SKM-1 (cell line): ENCODE data around the gene RALGPS1.

Experiments used
- DNase-seq: peaks from one replicate; lab custom pipeline; 2025; ENCODE audit not compliant: unreplicated experiment; lab: John Stamatoyannopoulos, UW

The RALGPS1 gene, protein sequence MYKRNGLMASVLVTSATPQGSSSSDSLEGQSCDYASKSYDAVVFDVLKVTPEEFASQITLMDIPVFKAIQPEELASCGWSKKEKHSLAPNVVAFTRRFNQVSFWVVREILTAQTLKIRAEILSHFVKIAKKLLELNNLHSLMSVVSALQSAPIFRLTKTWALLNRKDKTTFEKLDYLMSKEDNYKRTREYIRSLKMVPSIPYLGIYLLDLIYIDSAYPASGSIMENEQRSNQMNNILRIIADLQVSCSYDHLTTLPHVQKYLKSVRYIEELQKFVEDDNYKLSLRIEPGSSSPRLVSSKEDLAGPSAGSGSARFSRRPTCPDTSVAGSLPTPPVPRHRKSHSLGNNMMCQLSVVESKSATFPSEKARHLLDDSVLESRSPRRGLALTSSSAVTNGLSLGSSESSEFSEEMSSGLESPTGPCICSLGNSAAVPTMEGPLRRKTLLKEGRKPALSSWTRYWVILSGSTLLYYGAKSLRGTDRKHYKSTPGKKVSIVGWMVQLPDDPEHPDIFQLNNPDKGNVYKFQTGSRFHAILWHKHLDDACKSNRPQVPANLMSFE

GRCh38 chr9:126914458-126915280 is at the start of gene RALGPS1:
Gene RALGPS1 (plus strand): TSS chr9:126914782. CDS start chr9:126962290, 47,508 bp downstream.
- peak; percentile 82 for DNase-seq

GRCh38 chr9:126869368-126869767 is 45.2 kb upstream of the RALGPS1 start:
- no peak for DNase-seq

- no peak for DNase-seq
These were observed 42.1 kb upstream of the RALGPS1 start for GRCh38 chr9:126872516-126872915.

GRCh38 chr9:126874546-126875314 is 39.9 kb upstream of the RALGPS1 start:
- DNase-seq, result no peak

DNA sequence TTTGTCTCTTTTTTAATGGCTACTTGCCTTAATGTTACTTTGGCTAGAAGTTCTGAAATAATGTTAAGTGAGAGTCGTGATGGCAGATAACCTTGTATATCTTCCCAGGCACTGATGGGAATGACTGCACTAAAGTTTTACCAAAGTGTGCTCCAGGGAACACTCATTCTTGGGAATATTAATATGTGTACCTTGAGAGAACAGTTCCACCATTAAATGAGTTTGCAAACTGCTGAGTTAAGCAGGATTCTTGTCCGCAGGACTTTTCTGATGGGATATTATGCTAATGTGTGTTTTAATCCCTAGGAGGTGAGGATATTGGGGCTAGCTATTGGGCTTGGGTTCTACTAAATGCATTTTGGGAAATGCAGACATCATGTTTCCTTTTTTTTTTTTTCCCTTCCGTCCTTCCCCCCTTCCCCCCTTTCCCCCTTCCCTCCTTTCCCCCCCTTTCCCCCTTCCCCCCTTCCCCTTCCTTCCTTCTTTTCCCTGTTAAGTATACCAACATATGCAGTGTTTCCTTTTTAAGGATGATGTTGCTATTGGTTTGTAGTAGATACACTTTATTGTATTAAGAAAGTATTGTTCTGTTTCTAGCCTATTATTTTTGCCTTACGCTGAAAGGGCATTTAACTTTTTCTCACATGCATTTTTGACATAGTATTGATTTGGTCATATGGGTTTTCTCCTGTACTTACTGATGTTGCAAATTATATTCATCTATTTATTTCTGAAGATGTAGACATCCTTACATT is 38.6 kb upstream of the RALGPS1 start:
- DNase-seq, result no peak

GRCh38 chr9:126876531-126876930 is 38.1 kb upstream of the RALGPS1 start:
- DNase-seq, result no peak

GRCh38 chr9:126877418-126877817 is 37.2 kb upstream of the RALGPS1 start:
- DNase-seq, result no peak

DNA sequence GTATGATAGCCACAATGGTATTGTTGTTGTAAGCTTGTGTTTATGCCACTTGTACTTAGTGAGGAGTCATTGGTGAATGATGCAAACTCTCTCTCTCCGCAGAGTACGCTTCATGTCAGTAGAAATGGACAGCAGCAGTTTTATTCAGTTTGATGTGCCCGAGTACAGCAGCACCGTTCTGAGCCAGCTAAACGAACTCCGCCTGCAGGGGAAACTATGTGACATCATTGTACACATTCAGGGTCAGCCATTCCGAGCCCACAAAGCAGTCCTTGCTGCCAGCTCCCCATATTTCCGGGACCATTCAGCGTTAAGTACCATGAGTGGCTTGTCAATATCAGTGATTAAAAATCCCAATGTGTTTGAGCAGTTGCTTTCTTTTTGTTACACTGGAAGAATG is 35.3 kb upstream of the RALGPS1 start:
- DNase-seq, result no peak

- no peak for DNase-seq
These were observed 34.2 kb upstream of the RALGPS1 start for GRCh38 chr9:126880226-126880946.

DNA sequence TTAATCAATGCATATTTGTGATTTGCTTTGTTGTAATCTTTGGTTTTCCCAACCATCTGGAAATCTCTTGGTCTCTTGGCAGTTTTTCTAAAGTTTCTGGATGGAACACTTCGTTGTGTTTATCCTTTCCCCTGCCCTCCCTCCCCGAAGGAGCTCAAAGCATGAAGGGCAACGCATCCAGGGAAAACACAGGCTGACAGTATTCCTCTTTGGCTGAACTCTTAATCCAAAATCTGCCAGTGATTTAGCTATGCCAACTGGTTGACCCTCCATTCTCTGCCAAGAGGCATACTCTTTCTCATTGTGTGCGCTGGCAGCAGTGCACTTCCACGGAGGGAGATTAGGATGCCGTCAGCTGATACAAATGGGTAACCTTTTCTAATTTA is 33.6 kb upstream of the RALGPS1 start:
- no peak for DNase-seq

GRCh38 chr9:126882746-126883145 is 31.8 kb upstream of the RALGPS1 start:
- DNase-seq, result no peak

DNA sequence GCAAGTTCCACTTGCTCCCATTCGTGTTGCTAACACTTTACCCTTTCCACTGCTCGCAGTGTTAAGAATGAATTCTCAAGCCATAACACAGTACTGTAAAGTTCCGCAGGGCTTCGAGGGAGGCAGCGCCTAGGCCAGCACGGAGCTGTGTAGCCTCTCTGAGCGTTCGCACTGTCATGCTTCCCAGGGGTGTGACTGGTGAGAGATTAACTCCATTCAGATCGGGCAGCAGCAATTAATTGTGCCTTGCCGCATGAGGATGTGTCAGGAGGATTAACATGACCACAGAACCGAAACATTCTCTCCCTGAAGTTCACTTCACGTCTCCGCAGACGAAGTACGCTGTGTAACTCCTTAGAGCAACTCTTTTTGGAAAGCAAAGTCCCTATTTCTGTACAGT is 30.9 kb upstream of the RALGPS1 start:
- DNase-seq, result no peak

- no peak for DNase-seq
These were observed 29.4 kb upstream of the RALGPS1 start for GRCh38 chr9:126885131-126885641.

DNA sequence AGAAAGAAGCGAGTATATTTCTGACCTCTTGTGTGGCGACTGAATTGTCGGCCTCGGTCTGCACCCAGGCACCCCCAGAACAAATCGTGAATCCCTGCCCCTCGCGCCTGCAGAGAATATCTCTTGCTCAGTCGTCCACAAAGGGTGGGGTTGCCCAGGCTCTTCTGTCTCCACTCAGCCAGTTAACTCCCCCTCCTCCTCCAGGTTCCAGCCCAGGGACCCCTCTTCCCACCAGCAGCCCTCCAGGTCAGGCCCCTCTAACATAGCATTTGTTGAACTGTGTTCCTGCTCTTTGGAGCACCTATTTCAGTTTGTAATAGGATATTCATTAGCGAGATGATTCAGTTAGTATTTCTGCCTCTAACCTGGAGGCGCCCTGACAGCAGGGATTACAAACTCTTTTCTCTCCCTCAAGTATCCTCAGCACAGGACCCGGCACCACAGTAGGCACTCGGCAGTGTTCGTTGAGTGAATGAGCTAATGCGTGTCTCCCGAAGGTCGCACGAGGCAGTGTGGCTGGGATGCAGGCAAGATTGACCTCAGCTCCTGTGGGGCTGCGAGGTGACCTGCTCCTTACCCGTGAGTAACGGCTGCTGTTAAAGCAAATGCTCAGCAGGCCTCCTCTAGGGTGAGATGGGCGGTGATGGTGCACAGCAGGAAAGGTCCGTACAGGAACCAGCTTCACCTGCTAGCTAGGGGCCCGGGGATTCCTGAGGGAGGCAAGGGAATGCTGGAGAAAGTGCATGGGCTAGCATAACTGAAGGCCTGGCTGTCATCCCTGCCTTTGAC is 28.4 kb upstream of the RALGPS1 start:
- no peak for DNase-seq

DNA sequence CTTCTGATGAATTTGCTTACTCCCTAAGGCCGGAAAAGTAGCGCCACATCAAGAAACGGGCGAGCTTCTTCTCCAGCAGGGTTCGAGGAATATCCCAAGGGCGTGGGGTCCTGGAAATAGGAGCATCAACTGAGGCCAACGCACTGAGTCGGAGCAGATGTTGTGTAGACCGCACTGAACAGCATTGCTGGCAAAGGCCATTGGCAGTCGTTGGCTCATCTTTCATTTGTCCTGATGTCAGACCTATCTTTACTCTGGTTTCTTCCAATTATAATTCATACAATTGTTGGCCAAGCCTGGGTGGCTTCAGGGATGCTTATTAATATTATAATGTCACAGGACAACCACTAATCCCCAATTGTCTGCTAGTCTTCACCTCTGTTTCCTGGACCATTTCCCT is 27.7 kb upstream of the RALGPS1 start:
- no peak for DNase-seq

DNA sequence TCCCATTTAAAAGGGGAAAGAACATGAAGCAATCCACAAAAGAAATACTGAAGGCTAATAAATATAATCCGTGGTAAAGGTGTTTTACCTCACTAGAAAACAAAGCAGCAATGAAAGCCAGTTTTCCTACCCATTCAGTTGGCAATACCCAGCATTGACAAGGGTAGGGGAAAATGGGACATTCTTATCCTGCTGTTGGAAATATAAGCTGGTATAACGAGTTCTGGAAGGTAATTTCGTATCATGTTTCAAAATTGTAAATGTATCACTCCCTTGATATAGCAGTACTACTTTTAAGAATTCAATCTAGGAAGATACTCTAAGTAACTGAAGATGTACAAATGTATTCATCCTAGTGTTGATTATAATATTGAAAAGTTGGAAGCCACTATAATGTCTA is 22.9 kb upstream of the RALGPS1 start:
- no peak for DNase-seq

GRCh38 chr9:126893079-126893478 is 21.5 kb upstream of the RALGPS1 start:
- DNase-seq, result no peak

DNA sequence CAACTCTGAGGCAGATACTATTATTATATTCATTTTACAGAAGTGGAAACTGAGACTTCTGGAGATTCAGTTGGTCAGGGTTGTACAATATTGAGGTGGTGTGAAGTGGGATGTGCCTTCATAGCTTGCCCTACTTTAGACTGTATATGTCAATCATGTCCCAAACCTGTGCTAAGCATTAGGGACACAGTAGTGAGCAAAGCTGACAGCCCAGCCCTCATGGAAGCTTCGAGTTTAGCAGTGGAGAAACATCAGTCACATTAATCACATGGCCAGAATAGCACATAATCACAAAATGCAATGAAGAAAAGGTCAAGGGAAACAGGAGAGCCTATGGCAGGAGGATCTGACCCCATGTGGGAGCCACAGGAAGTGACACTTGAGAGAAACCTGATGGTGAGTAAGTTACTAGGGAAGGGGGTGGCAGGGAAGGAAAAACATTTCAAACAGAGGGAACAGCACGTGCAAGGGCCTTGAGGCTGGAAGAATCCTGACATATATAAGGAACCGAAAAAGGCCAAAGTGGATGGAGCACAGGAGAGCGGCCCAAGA is 20.5 kb upstream of the RALGPS1 start:
- no peak for DNase-seq
